Gastrocnemius medialis (tissue), 4 donors: ENCODE results near the gene FOSB.

Source experiments
- CTCF ChIP-seq, 5 experiments: fragments of 450-650 bp in 3 of 5; fragments of 200-600 bp in 2 of 5; sonication (generic) in 2 of 5; IDR thresholded peaks in 4 of 5; conservative IDR thresholded peaks in 1 of 5; 1 replicate in 4 of 5; 2 replicates in 1 of 5; pipeline ENCODE4 v1.5.1; 2016 to 2019; ENCODE audit warnings: antibody characterized with exemption in 5 of 5, mild to moderate bottlenecking in 3 of 5, moderate library complexity in 3 of 5
- POLR2A ChIP-seq, 2 donors: fragments of 450-650 bp; IDR thresholded peaks; one replicate each; pipeline ENCODE4 v1.6.1; 2017; ENCODE audit warnings: antibody characterized with exemption in 2 of 2, mild to moderate bottlenecking in 2 of 2, moderate library complexity in 2 of 2

GRCh38 chr19:45451850-45452387, 15.9 kb upstream of the FOSB start:
- no peak for TF ChIP-seq CTCF (IDR thresholded peaks at IDR 0.05 in 4 of 5, conservative IDR thresholded peaks at IDR 0.05 in 1 of 5)
- no peak for TF ChIP-seq POLR2A (IDR thresholded peaks at IDR 0.05)
